Heart right ventricle (tissue), 16 donors: ENCODE results near the gene WNT1. TPM values are rescaled to one million over a fixed set of nuclear protein-coding genes. Genes with fewer than 3 reads are reported as not detected.

Experiments
- ATAC-seq, 8 donors: fragments of 200-7000 bp; cut with Tn5 transposase; one replicate each; pipeline ENCODE4 v1.9.1; 2020; ENCODE audit warnings: mild to moderate bottlenecking in 8 of 8, moderate library complexity in 8 of 8, moderate number of reproducible peaks in 1 of 8
- DNase-seq, 2 donors: peaks; one replicate each; pipeline ENCODE4 v3.0.0-alpha.2; 2020
- H3K27ac ChIP-seq, 10 donors: fragments of 200-600 bp; sonication (generic) in 2 of 10; one replicate each; pipeline versions ENCODE4 v1.5.0 to v1.8.0; 2020 to 2022; ENCODE audit warnings: mild to moderate bottlenecking in 3 of 10
- H3K27me3 ChIP-seq, 7 donors: fragments of 200-600 bp; one replicate each; pipeline ENCODE4 v1.8.0; 2021 to 2022; ENCODE audit warnings: mild to moderate bottlenecking in 2 of 7
- H3K36me3 ChIP-seq, 9 donors: fragments of 200-600 bp; sonication (generic) in 1 of 9; one replicate each; pipeline versions ENCODE4 v1.5.0 to v1.8.0; 2020 to 2022; ENCODE audit warnings: mild to moderate bottlenecking in 2 of 9
- H3K4me1 ChIP-seq, 9 donors: fragments of 200-600 bp; sonication (generic) in 1 of 9; one replicate each; pipeline versions ENCODE4 v1.5.0 to v1.8.0; 2020 to 2022; ENCODE audit warnings: mild to moderate bottlenecking in 4 of 9
- H3K4me3 ChIP-seq, 10 donors: fragments of 200-600 bp; sonication (generic) in 2 of 10; one replicate each; pipeline versions ENCODE4 v1.5.0 to v1.8.0; 2020 to 2022; ENCODE audit warnings: mild to moderate bottlenecking in 7 of 10, moderate library complexity in 2 of 10
- H3K9me3 ChIP-seq, 11 donors: fragments of 200-600 bp in 10 of 11; sonication (generic) in 2 of 11; one replicate each; pipeline versions ENCODE4 v1.5.0 to v1.8.0; 2013 to 2022; ENCODE audit warnings: mild to moderate bottlenecking in 2 of 11, control low read depth in 1 of 11, moderate library complexity in 1 of 11
- CTCF ChIP-seq, 9 donors: fragments of 200-600 bp; sonication (generic) in 2 of 9; IDR thresholded peaks; one replicate each; pipeline versions ENCODE4 v1.5.0 to v1.8.0; 2021 to 2022; ENCODE audit warnings: antibody characterized with exemption in 9 of 9, mild to moderate bottlenecking in 5 of 9, moderate library complexity in 1 of 9
- WGBS, 2 donors: extraction: QIAGEN DNeasy Blood & Tissue Kit; methylation state at CpG; one replicate each; pipeline ENCODE4 v1.1.7; 2013; ENCODE audit warnings: inconsistent platforms in 1 of 2; 5-methylcytosine and 5-hydroxymethylcytosine counted together
- intact Hi-C, 10 donors: fragments of 100-400 bp; cut with DNase I; formaldehyde crosslinking; loops; one replicate each; pipeline versions ENCODE4 v1.11.1 to v1.14.2; 2022
- polyA plus RNA-seq, 2 donors: library from polyadenylated mRNA; stranded (reverse); fragments of 200-250 nt; gene quantifications; one replicate each; pipeline ENCODE4 v1.2.3, GENCODE V29; 2013
- total RNA-seq, 10 donors: library from RNA; stranded (reverse); fragmentation: NEBNext Ultra II Directional in 3 of 10; extraction: Animal tissue kit (Norgen Biotek cat#: 25700) in 3 of 10; gene quantifications; one replicate each; pipeline versions ENCODE4 v1.2.1 to v1.2.4, GENCODE V29; 2021 to 2023
- donor health status: Arrhythmogenic right ventricular cardiomyopathy.
- donor health status: ischemic (EF 13 %, LVEDD 7.1; RV severe dilation, severe dysfunction).
- donor health status: healthy with polysubstance abuse.
- donor health status: DM: no; HTN: yes; CAD: no.
- donor health status: DM: no; HTN: no; CAD: no.
- donor health status: ischemic (EF 25% LVEDD 6.9; RV normal size, moderate dysfunction).
- donor health status: ischemic (EF 25% LVEDD 5.7; RV mildly dilated, moderate dysfunction).
- donor health status: healthy.
- donor health status: DM: yes; HTN: yes; CAD: no.
- donor health status: Ischemic cardiomyopathy.
- donor health status: ischemic (EF 35%, LVEDD 5.7; RV mildly dilated, moderate dysfunction).
- donor health status: nonischemic (EF 11% LVEDD 7.7; RV severe dilation, severe dysfunction).
- donor health status: DM: yes; HTN: yes; CAD: no.
- donor health status: PGD.
- donor health status: ischemic (EF 29% LVEDD 5.4; RV normal size, mild dysfunction).
- donor health status: nonischemic (EF 23%, LVEDD 6.1; RV moderate dilation, normal function).

The WNT1 gene
- total and polyA plus RNA-seq, 12 donors, result not detected

- H3K4me3 ChIP-seq, result peak overlapping the region in 4 of 10 donors; percentile 9 to 15 (median 14)
- H3K36me3 ChIP-seq, result no peaks in the 10 kb centered on the region
- peaks cover 8 to 33% (median 18%) of the 10 kb centered on the region in 9 donors for H3K4me1 ChIP-seq
- H3K9me3 ChIP-seq, result no peaks in the 10 kb centered on the region
- H3K27ac ChIP-seq, result peak overlapping the region in 5 of 10 donors; percentile 15 to 47 (median 30)
- no peak for TF ChIP-seq CTCF (IDR thresholded peaks at IDR 0.05)
- peak; percentile 50 to 95 (median 84) for ATAC-seq
- peak; percentile 63 to 65 for DNase-seq
- 9 to 13% methylated on average over 10 of the region's 10 CpGs for whole genome bisulfite sequencing, 2 donors
- intact Hi-C loops, result loop anchor here in 3 of 10 donors (5.0 to 10.0 kb wide), 4 partner anchors 51 to 131 kb away; partner anchors contain the start of genes DDX23 (in 1 of the 3) and FKBP11 (in 1 of the 3)
- H3K27me3 ChIP-seq, result peaks cover 16 to 100% (median 77%) of the 10 kb centered on the region in 7 donors
Observed at GRCh38 chr12:48985475-48985897, 7.4 kb downstream of the WNT1 start.

GRCh38 chr12:48985901-48986300 lies 7.8 kb downstream of the WNT1 start:
- Histone ChIP-seq H3K27ac (peak overlapping the region in 1 of 10 donors; percentile 30), H3K27me3 (peaks cover 12 to 100% (median 77%) of the 10 kb centered on the region in 7 donors), H3K4me3 (no peak overlapping the region), H3K9me3 (no peaks in the 10 kb centered on the region), H3K4me1 (peaks cover 4 to 28% (median 14%) of the 10 kb centered on the region in 9 donors), H3K36me3 (no peaks in the 10 kb centered on the region)
- 60 to 63% methylated on average over 2 of the region's 2 CpGs for WGBS, 2 donors
- ATAC-seq (peak in 1 of 8 donors; percentile 7), DNase-seq (no peak)
- TF ChIP-seq CTCF (IDR thresholded peaks at IDR 0.05), result no peak
- intact Hi-C loops, result loop anchor here in 3 of 10 donors (5.0 to 10.0 kb wide), 4 partner anchors 51 to 131 kb away; partner anchors contain the start of genes DDX23 (in 1 of the 3) and FKBP11 (in 1 of the 3)

GRCh38 chr12:48986720-48987291 lies 8.7 kb downstream of the WNT1 start:
- Histone ChIP-seq H3K27me3 (peaks cover 4 to 97% (median 74%) of the 10 kb centered on the region in 7 donors), H3K27ac (no peak overlapping the region), H3K9me3 (no peaks in the 10 kb centered on the region), H3K36me3 (no peaks in the 10 kb centered on the region), H3K4me3 (no peak overlapping the region), H3K4me1 (peaks cover 0 to 20% (median 7%) of the 10 kb centered on the region in 9 donors)
- ATAC-seq, result no peak
- 58% methylated on average over 23 of the region's 23 CpGs for WGBS, 2 donors
- intact Hi-C loops, result loop anchor here in 3 of 10 donors (5.0 to 10.0 kb wide), 4 partner anchors 52 to 132 kb away; partner anchors contain the start of genes DDX23 (in 1 of the 3) and FKBP11 (in 1 of the 3)
- no peak for DNase-seq
- no peak for TF ChIP-seq CTCF (IDR thresholded peaks at IDR 0.05)

GRCh38 chr12:48988030-48988649 lies 10.0 kb downstream of the WNT1 start:
- 26 to 29% methylated on average over 16 of the region's 16 CpGs for WGBS, 2 donors
- TF ChIP-seq CTCF (IDR thresholded peaks at IDR 0.05), result peak; percentile 71 to 95 (median 82)
- H3K27me3 ChIP-seq, result peaks cover 0 to 93% (median 67%) of the 10 kb centered on the region in 7 donors
- no peaks in the 10 kb centered on the region for H3K36me3 ChIP-seq
- no peak overlapping the region for H3K4me3 ChIP-seq
- intact Hi-C loops, result loop anchor here in 3 of 10 donors (5.0 to 10.0 kb wide), 4 partner anchors 53 to 133 kb away; partner anchors contain the start of genes DDX23 (in 1 of the 3) and FKBP11 (in 1 of the 3)
- no peaks in the 10 kb centered on the region for H3K9me3 ChIP-seq
- ATAC-seq (peak in 7 of 8 donors; percentile 34 to 62 (median 54)), DNase-seq (peak in 1 of 2 donors; percentile 67)
- no peak overlapping the region for H3K27ac ChIP-seq
- H3K4me1 ChIP-seq, result peaks cover 0 to 20% (median 7%) of the 10 kb centered on the region in 9 donors
